Keratinocyte (primary cell): Measurements from ENCODE around the gene CCNYL1. TPM values are rescaled to one million over a fixed set of nuclear protein-coding genes. Genes with fewer than 3 reads are reported as not detected.

Source experiments
- DNase-seq: peaks from one replicate; pipeline ENCODE4 v3.0.0-alpha.2; 2011; ENCODE audit warnings: low read depth, missing footprints, low spot score
- FAIRE-seq: peaks from 2 replicates; lab custom pipeline; 2011; peaks lifted over from hg19 to GRCh38; lab: Jason Lieb, UNC
- H2AFZ ChIP-seq: 2 replicates; pipeline ENCODE4 v1.6.0; 2012; ENCODE audit warnings: low read length, control low read depth, inconsistent platforms; ENCODE audit not compliant: control insufficient read depth
- H3K27ac ChIP-seq: 2 replicates; pipeline ENCODE4 v1.5.1; 2011; ENCODE audit warnings: low read length; ENCODE audit not compliant: control insufficient read depth, insufficient read depth
- H3K27me3 ChIP-seq: 3 replicates; pipeline ENCODE4 v1.6.0; 2011; ENCODE audit warnings: low read length; ENCODE audit not compliant: control insufficient read depth, insufficient read depth; ENCODE audit errors: extremely low read depth
- H3K36me3 ChIP-seq, 2 experiments: 2 replicates in 1 of 2; 3 replicates in 1 of 2; pipeline ENCODE4 v1.5.1; 2011; ENCODE audit warnings: low read length in 2 of 2, mild to moderate bottlenecking in 1 of 2; ENCODE audit not compliant: control insufficient read depth in 2 of 2, insufficient read depth in 2 of 2; ENCODE audit errors: extremely low read depth in 1 of 2
- H3K4me1 ChIP-seq: 3 replicates; pipeline ENCODE4 v1.5.1; 2011; ENCODE audit warnings: low read length; ENCODE audit not compliant: control insufficient read depth, insufficient read depth; ENCODE audit errors: extremely low read depth
- H3K4me2 ChIP-seq: 3 replicates; pipeline ENCODE4 v1.6.0; 2011; ENCODE audit warnings: low read depth, low read length; ENCODE audit not compliant: control insufficient read depth, insufficient read depth; ENCODE audit errors: extremely low read depth
- H3K4me3 ChIP-seq, 3 experiments: fragments of 200-600 bp in 1 of 3; sonication (generic) in 1 of 3; 2 replicates in 2 of 3; 3 replicates in 1 of 3; pipeline ENCODE4 v1.5.1; 2011 to 2016; ENCODE audit warnings: low read length in 3 of 3, mild to moderate bottlenecking in 3 of 3, control low read depth in 2 of 3, inconsistent platforms in 1 of 3, low read depth in 1 of 3, mixed read lengths in 1 of 3, mixed run types in 1 of 3, moderate library complexity in 1 of 3; ENCODE audit not compliant: control insufficient read depth in 2 of 3, insufficient read depth in 2 of 3; ENCODE audit errors: extremely low read depth in 1 of 3
- H3K79me2 ChIP-seq: 2 replicates; pipeline ENCODE4 v1.6.0; 2012; ENCODE audit warnings: low read length; ENCODE audit not compliant: control insufficient read depth, insufficient read depth
- H3K9ac ChIP-seq: 3 replicates; pipeline ENCODE4 v1.6.0; 2011; ENCODE audit warnings: low read length; ENCODE audit not compliant: control insufficient read depth, insufficient read depth; ENCODE audit errors: extremely low read depth
- H3K9me1 ChIP-seq: 3 replicates; pipeline ENCODE4 v1.6.0; 2011; ENCODE audit warnings: low read length; ENCODE audit not compliant: control insufficient read depth, insufficient read depth; ENCODE audit errors: extremely low read depth
- H3K9me3 ChIP-seq: 2 replicates; pipeline ENCODE4 v1.5.1; 2012; ENCODE audit warnings: low read depth, low read length; ENCODE audit not compliant: control insufficient read depth
- H4K20me1 ChIP-seq: 3 replicates; pipeline ENCODE4 v1.6.0; 2011; ENCODE audit warnings: low read length; ENCODE audit not compliant: control insufficient read depth, insufficient read depth; ENCODE audit errors: extremely low read depth
- EZH2 ChIP-seq: IDR thresholded peaks from one replicate; pipeline ENCODE4 v1.6.1; 2012; ENCODE audit warnings: inconsistent platforms, mild to moderate bottlenecking, low read length, moderate library complexity
- dilution Hi-C: fragments of 300-500 bp; cut with MboI; formaldehyde crosslinking; loops from one replicate; pipeline ENCODE4 v1.7.0; 2020; ENCODE audit warnings: low sequenced_read_pairs; ENCODE audit not compliant: extremely low pct_ligation_motif_present
- polyA plus RNA-seq, 5 experiments: library from polyadenylated mRNA; depleted of rRNA in 3 of 5; stranded (reverse) in 3 of 5; stranded (forward) in 1 of 5; unstranded in 1 of 5; fragments of >200 nt; gene quantifications; 1 replicate in 1 of 5; 2 replicates in 3 of 5; 3 replicates in 1 of 5; pipeline versions ENCODE4 v1.2.1 to v1.2.3, GENCODE V29; 2011 to 2012; ENCODE audit warnings: missing spikeins in 2 of 5, low read depth in 1 of 5, low replicate concordance in 1 of 5
- TF ChIP-seq, protein P1 (sequence below), 3 experiments: IDR thresholded peaks in 1 of 3; conservative IDR thresholded peaks in 1 of 3; optimal IDR thresholded peaks in 1 of 3; 2 replicates in 2 of 3; 3 replicates in 1 of 3; pipeline versions ENCODE3 to v1.5.1; 2011; ENCODE audit warnings: low read length in 3 of 3, mild to moderate bottlenecking in 3 of 3, moderate library complexity in 2 of 3, control low read depth in 1 of 3, inconsistent platforms in 1 of 3; ENCODE audit not compliant: insufficient read depth in 2 of 3; ENCODE audit errors: extremely low read depth in 1 of 3

Gene CCNYL1
- polyA plus RNA-seq, 1 donor (not counting 4 experiments of a cell fraction or from before 2014, with no cell fraction given): 29.9 TPM

DNA sequence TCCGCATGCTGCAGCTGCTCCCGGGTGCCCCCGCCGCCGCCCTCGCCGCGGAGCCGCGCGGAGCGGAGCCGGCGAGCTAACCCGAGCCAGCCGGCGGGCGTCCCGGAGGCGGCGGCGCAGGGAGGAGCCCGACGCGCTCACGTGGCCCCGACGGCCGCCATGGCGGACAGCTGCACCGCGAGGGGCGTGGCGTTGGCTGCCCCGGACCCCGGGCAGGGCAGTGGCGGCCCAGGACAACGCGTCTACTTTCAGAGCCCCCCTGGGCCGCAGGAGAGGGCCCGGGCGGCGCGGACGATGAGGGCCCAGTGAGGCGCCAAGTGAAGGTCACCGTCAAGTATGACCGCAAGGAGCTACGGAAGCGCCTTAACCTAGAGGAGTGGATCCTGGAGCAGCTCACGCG lies 30.0 kb upstream of the CCNYL1 start:
- no peaks in the 10 kb centered on the region for H4K20me1 ChIP-seq
- no peaks in the 10 kb centered on the region for H3K27me3 ChIP-seq
- dilution Hi-C loops: no loop called here
- H3K4me2 ChIP-seq: no peak overlapping the region
- no peaks in the 10 kb centered on the region for H3K79me2 ChIP-seq
- no peak overlapping the region for H3K27ac ChIP-seq
- no peaks in the 10 kb centered on the region for H3K9me3 ChIP-seq
- H3K4me1 ChIP-seq: no peaks in the 10 kb centered on the region
- H2AFZ ChIP-seq: no peak overlapping the region
- H3K9ac ChIP-seq: no peak overlapping the region
- no peak for FAIRE-seq
- no peaks in the 10 kb centered on the region for H3K36me3 ChIP-seq
- H3K4me3 ChIP-seq: no peak overlapping the region
- no peaks in the 10 kb centered on the region for H3K9me1 ChIP-seq
- no peak for DNase-seq
- TF ChIP-seq EZH2: no peak
- TF ChIP-seq, protein P1, sequence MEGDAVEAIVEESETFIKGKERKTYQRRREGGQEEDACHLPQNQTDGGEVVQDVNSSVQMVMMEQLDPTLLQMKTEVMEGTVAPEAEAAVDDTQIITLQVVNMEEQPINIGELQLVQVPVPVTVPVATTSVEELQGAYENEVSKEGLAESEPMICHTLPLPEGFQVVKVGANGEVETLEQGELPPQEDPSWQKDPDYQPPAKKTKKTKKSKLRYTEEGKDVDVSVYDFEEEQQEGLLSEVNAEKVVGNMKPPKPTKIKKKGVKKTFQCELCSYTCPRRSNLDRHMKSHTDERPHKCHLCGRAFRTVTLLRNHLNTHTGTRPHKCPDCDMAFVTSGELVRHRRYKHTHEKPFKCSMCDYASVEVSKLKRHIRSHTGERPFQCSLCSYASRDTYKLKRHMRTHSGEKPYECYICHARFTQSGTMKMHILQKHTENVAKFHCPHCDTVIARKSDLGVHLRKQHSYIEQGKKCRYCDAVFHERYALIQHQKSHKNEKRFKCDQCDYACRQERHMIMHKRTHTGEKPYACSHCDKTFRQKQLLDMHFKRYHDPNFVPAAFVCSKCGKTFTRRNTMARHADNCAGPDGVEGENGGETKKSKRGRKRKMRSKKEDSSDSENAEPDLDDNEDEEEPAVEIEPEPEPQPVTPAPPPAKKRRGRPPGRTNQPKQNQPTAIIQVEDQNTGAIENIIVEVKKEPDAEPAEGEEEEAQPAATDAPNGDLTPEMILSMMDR (optimal IDR thresholded peaks at IDR 0.05 in 1 of 3, IDR thresholded peaks at IDR 0.05 in 1 of 3, conservative IDR thresholded peaks at IDR 0.05 in 1 of 3; ENCODE audit: extremely low read depth in 1 of 3, insufficient read depth in 2 of 3, low read length in 3 of 3): no peak

DNA sequence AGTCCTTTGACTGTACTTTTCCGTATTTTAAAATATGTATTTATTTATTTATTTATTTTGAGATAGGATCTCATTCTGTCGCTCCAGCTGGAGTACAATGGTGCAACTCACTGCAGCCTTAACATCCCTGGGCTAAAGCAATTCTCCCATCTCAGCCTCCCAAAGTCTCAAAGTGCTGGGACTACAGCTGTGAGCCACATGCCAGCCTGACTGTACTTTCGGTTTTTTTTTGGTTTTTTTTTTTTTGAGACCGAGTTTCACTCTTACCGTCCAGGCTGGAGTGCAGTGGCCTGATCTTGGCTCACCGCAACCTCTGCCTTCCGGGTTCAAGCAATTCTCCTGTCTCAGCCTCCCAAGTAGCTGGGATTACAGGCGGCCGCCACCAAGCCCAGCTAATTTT lies 28.9 kb upstream of the CCNYL1 start:
- H2AFZ ChIP-seq: no peak overlapping the region
- no peaks in the 10 kb centered on the region for H3K4me1 ChIP-seq
- no peaks in the 10 kb centered on the region for H3K9me1 ChIP-seq
- dilution Hi-C loops: no loop called here
- no peak overlapping the region for H3K4me3 ChIP-seq
- H3K9ac ChIP-seq: no peak overlapping the region
- no peaks in the 10 kb centered on the region for H3K9me3 ChIP-seq
- no peak for FAIRE-seq
- no peaks in the 10 kb centered on the region for H3K27me3 ChIP-seq
- no peak overlapping the region for H3K4me2 ChIP-seq
- H3K27ac ChIP-seq: no peak overlapping the region
- H4K20me1 ChIP-seq: no peaks in the 10 kb centered on the region
- DNase-seq: no peak
- no peaks in the 10 kb centered on the region for H3K79me2 ChIP-seq
- H3K36me3 ChIP-seq: no peaks in the 10 kb centered on the region
- TF ChIP-seq EZH2: no peak
- TF ChIP-seq, protein P1 (optimal IDR thresholded peaks at IDR 0.05 in 1 of 3, IDR thresholded peaks at IDR 0.05 in 1 of 3, conservative IDR thresholded peaks at IDR 0.05 in 1 of 3; ENCODE audit: extremely low read depth in 1 of 3, insufficient read depth in 2 of 3, low read length in 3 of 3): no peak
